Measurements from ENCODE around the gene DPY30.
A peak's percentile ranks its signal among the peaks of the same experiment; 100 is the strongest.
"Not testable (repeated sequence)": the region's sequence is repeated elsewhere in the genome, so short reads cannot be mapped to it uniquely, and the experiment has no call there.

Gene DPY30

GRCh38 chr2:32039447-32040219 lies at the start of gene DPY30:
TSS of gene DPY30 (minus strand) at chr2:32039805. CDS start at chr2:32039456, 349 bp downstream.
- DNase-seq, result peak; percentile 93

- no peak for DNase-seq
Measured at GRCh38 chr2:32074134-32074506, 34.5 kb upstream of the DPY30 start.

DNA sequence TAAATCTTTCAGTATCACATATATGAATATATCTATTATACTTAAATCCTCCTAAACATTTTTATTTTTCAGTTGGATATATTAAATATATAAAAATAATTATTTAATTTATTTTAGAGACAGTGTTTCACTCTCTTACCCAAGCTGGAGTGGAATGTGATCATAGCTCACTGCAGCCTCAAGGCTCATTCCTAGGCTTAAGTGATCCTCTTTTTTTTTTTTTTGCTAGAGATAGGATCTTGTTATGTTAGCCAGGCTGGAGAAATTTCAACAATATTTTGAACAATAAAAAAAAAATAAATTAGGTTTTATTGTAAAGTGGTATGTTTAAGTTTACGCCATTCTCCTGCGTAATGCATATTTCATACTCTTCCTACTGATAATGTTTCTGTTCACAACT lies 27.9 kb upstream of the DPY30 start:
- DNase-seq, result no peak

DNA sequence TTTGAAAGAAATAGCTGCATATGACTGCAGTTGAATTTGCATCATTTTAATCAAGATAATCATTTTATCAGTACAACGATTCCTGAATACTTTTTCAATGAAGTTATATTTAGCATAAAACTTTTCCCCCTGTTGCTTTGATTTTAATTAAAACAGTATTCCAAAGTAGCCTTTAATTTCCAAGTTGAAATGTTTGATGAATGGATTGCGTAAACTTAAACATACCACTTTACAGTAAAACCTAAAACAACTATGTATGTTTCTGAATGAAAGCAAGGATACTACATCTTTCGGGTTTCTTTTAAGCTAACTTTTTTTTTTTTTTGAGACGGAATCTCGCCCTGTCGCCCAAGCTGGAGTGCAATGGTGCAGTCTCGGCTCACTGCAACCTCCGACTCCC lies 25.1 kb upstream of the DPY30 start:
- DNase-seq, result no peak

- DNase-seq, result peak; percentile 43
Measured at GRCh38 chr2:32064021-32064601, 24.5 kb upstream of the DPY30 start.

DNA sequence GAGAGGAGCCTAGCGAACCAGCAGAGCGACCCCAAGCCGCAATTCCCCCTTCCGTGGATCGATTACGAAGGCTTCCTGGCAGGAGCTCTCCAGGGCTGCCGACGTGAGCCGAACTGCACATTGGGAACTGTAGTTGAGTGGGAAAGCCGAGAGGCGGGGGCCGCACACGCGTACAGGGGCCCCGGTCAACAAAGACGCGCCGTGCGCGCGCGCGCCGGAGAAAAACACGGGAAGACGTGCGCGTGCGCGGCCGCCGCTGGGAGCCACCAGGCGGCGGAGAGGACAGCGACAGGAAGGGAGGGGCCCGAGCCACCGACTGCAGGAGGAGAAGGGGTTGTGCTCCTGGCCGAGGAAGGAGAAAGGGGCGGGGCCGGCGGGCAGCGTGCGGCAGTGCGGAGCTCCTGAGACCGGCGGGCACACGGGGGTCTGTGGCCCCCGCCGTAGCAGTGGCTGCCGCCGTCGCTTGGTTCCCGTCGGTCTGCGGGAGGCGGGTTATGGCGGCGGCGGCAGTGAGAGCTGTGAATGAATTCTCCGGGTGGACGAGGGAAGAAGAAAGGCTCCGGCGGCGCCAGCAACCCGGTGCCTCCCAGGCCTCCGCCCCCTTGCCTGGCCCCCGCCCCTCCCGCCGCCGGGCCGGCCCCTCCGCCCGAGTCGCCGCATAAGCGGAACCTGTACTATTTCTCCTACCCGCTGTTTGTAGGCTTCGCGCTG lies 23.9 kb upstream of the DPY30 start, which contains the start of gene SPAST:
Gene SPAST (plus strand): TSS at position 247 of the 711 bp plus-strand sequence. CDS start 276 bp downstream, at position 523.
- DNase-seq, result peak; percentile 97

- DNase-seq, result peak; percentile 72
Measured at GRCh38 chr2:32061973-32062861, 22.6 kb upstream of the DPY30 start.

DNA sequence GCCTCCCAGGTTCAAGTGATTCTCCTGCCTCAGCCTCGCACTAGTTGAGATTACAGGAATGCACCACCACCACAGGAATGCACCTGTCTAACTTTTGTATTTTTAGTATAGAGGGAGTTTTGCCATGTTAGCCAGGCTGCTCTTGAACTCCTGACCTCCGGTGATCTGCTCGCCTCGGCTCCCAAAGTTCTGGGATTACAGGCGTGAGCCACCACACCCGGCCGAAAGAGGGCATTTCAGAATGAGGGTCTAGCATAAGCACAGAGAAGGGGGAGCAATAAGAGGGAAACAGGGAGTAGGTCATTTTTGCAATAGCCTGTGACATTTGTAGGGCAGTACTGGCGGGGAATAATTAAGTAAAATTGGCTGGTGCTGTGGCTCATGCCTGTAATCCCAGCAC lies 21.8 kb upstream of the DPY30 start:
- DNase-seq, result no peak

- no peak for DNase-seq
Measured at GRCh38 chr2:32060266-32060665, 20.7 kb upstream of the DPY30 start.

DNA sequence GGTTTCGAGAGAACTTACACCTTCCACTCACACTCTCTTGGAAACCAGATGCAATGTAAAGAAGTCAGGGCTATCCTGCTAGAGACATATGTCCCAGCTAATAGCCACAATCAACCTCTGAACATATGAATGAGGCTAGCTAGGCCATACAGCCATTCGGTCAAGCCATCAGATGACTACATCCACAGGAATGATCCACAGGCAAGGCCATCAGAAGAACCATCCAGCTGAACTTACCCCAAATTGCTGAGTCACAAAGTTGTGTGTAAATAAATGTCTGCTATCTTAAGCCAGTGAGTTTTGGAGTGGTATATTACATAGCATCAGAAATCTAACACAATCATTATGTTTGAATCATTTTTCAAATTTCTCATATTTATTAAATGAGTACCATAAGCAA lies 18.5 kb upstream of the DPY30 start:
- no peak for DNase-seq

DNA sequence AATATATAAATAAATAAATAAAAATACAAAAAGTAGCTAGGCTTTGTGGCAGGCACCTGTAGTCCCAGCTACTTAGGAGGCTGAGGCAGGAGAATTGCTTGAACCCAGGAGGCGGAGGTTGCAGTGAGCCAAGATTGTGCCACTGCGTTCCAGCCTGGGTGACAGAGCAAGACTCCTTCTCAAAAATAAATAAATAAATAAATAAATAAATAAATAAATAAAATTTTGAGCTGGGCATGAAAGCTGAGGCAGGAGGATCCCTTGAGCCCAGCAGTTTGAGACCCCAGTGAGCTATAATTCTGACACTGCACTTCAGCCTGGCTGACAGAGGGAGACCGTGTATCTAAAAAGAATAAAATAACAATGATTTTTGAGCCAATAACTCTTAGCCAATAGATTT lies 15.0 kb upstream of the DPY30 start:
- DNase-seq, result not testable (repeated sequence)

- no peak for DNase-seq
Measured at GRCh38 chr2:32051836-32052439, 12.3 kb upstream of the DPY30 start.

DNA sequence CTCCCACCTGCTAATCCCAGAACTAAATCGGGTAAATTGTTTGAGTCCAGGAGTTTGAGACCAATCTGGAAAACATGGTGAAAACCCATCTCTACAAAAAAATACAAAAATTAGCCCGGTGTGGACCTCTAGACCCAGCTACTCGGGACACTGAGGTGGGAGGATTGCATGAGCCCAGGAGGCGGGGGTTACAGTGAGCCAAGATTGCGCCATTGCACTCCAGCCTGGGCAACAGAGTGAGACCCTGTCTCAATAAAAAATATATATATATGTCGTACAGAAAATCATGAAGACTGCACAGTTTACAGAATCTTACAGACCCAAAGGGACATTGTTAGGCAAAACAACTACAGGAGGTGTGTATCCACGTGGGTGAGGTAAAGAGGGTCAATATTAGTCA lies 4.0 kb upstream of the DPY30 start:
- DNase-seq, result no peak

GRCh38 chr2:32034198-32034887 lies 5.3 kb downstream of the DPY30 start:
- DNase-seq, result not testable (repeated sequence)

DNA sequence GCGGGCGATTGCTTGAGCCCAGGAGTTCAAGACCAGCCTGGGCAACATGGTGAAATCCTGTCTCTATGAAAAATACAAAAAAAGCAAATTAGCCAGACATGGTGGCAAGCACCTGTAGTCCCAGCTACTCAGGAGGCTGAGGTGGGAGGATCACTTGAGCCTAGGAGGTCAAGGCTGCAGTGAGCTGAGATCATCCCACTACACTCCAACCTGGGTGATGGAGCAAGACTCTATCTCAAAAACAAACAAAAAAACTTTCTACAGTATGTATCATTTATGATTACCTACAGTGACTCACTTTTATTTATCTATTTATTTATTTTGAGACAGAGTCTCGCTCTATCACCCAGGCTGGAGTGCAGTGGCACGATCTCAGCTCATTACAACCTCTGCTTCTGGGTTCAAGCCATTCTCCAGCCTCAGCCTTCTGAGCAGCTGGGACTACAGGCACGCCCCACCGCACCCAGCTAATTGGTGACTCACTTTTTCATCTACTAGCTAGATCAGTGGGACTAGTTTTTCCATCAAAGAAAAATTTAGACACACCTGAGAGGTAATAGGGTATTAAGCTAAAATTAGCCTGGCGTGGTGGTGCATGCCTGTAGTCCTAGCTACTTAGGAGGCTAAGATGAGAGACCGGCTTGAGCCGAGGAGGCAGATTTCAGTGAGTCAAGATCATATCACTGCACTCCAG lies 20.7 kb downstream of the DPY30 start:
- not testable (repeated sequence) for DNase-seq

DNA sequence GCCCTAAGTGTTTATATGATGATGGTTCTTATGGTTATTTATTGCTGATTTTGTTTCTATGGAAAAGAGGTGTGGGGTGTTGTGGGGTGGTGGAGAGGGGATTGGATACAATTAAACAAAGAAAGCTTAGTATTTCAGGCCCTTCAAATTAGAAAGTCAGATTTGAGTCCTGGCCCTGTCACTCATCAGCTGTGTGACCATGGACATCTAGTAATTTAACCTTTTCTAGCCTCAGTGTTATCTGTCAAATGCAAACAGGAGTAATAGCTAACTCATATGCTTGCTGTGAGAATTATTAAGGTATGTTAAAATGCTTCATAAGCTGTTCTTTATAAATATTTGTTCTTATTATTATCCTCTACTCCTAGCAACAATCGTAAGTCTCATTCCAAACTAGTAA lies 26.7 kb downstream of the DPY30 start:
- no peak for DNase-seq

DNA sequence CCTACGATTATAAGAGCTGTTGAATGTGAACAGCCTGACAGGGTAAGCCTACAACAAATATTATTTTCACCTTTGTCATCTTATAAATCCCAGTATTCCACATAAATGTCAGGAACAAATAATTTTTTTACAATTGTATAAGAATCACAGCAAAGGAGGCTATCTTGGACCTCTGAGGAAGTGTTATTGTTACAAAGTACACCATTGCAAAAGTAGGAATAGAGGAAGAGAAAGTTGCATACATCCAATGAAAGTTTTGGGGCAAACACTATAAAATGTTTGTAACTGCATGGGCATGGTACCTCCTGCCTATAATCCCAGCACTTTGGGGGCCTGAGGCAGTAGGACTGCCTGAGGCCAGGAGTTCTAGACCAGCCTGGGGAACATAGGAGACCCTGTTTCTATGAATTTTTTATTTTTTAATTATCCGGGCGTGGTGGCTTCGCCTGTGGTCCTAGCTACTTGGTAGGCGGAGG lies 28.1 kb downstream of the DPY30 start:
- DNase-seq, result no peak

- peak; percentile 91 for DNase-seq
Measured at GRCh38 chr2:32010670-32011484, 28.7 kb downstream of the DPY30 start, which contains the start of gene MEMO1. TSS of gene MEMO1 (minus strand) at chr2:32011008. CDS start at chr2:32010247, 761 bp downstream.

DNA sequence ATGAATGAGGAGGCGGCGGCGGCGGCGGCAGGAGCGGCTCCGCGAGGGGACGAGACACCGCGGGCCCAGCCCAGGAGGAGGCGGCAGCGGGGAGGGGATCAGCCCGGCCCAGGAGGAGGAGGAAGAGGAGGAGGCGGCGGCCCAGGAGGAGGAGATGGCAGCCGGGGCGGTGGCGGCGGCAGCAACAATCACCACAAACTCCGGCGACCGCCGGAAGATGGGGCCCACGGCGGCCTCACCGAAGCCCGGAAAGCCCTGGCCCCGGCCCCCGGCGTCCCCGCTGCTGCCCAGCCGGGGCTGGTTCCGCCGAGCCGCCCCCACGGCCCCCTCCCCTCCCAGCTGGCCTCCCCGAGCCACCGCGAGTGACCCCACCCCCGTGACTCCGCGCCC lies 29.3 kb downstream of the DPY30 start:
- DNase-seq, result peak; percentile 58

Measured in hematopoietic multipotent progenitor cell treated with erythropoietin and hydrocortisone succinate and interleukin-3 and kit ligand, for 8 days (in vitro differentiated cells).